Fibroblast of the aortic adventitia (primary cell): Measurements from ENCODE around the gene MTNR1A. TPM values are rescaled to one million over a fixed set of nuclear protein-coding genes. Genes with fewer than 3 reads are reported as not detected.
A peak's percentile ranks its signal among the peaks of the same experiment; 100 is the strongest.

ENCODE experiments used
- DNase-seq: peaks from one replicate; pipeline ENCODE4 v3.0.0-alpha.2; 2010; ENCODE audit warnings: low read depth
- H3K4me3 ChIP-seq: 2 replicates; pipeline ENCODE4 v1.5.1; 2011; ENCODE audit warnings: low read depth, mild to moderate bottlenecking, control low read depth, low read length, moderate library complexity
- total RNA-seq: library from RNA; depleted of rRNA; stranded (reverse); fragments of >200 nt; gene quantifications from 2 replicates; pipeline ENCODE4 v1.2.3, GENCODE V29; 2012; ENCODE audit warnings: low replicate concordance
- TF ChIP-seq, protein P1 (sequence below): IDR thresholded peaks from 2 replicates; pipeline ENCODE4 v1.5.1; 2011; ENCODE audit warnings: mild to moderate bottlenecking, low read length, control low read depth, inconsistent platforms; ENCODE audit not compliant: insufficient read depth

The MTNR1A gene
- total RNA-seq, result not detected in 2 replicates

- no peak for DNase-seq
- peak within 1 kb of the TSS; percentile 9 for H3K4me3 ChIP-seq
- TF ChIP-seq, protein P1, sequence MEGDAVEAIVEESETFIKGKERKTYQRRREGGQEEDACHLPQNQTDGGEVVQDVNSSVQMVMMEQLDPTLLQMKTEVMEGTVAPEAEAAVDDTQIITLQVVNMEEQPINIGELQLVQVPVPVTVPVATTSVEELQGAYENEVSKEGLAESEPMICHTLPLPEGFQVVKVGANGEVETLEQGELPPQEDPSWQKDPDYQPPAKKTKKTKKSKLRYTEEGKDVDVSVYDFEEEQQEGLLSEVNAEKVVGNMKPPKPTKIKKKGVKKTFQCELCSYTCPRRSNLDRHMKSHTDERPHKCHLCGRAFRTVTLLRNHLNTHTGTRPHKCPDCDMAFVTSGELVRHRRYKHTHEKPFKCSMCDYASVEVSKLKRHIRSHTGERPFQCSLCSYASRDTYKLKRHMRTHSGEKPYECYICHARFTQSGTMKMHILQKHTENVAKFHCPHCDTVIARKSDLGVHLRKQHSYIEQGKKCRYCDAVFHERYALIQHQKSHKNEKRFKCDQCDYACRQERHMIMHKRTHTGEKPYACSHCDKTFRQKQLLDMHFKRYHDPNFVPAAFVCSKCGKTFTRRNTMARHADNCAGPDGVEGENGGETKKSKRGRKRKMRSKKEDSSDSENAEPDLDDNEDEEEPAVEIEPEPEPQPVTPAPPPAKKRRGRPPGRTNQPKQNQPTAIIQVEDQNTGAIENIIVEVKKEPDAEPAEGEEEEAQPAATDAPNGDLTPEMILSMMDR, result no peak
Observed at GRCh38 chr4:186554914-186555827, at the start of gene MTNR1A. Gene MTNR1A, minus strand, starts transcription at chr4:186555567. Its CDS starts 202 bp downstream, at chr4:186555365.

DNA sequence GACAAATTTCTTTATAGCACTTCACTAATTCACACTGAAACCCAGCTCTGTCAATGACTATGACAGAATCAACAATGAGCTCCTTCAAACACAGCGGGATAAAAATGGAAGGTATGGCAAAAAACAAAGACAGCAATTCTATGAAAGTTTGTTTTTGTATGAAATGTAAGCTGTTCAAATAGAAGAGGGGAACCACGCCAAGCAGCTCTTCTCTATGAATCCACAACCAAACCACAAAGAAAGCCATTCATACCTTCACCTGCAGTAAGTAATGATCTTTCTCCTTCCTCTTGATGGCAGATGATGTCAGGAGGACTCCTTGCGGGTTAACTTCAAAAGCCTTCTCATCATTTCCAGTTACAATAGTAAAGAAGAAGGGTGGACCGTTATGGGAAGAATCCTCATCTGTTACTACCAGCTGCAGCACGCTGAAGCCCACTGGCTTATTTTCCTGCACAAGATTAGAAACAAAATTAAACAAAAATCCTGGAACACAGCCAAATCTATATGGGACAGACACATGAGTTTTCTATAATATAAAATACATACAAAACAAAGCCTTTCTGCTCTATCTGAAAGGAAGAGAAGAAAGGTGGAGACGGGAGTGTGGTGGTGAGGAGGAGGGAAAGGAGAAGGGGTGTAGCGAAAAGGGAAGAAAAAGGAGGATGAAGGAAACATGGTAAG lies 48.9 kb upstream of the MTNR1A start:
- TF ChIP-seq, protein P1, result no peak
- no peak for DNase-seq

DNA sequence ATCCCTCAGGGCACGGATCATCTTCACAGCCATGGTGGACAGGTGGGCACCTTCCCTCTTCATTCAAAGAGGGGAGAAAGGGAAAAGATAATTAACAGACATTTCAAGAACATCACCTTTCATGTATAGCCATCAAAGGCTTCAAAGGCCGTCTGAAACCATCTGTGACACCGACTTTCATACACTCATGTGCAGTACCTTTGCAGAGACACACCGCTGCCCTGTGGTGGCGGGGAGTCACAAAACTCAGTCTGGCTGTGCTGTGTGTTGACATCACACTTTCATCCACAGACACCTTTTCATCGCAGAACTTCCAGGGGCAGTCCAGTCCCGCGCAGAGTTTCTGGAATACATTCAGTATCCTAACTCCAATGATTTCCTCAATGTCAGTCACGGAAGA lies 47.6 kb upstream of the MTNR1A start:
- TF ChIP-seq, protein P1, result no peak
- no peak overlapping the region for H3K4me3 ChIP-seq
- no peak for DNase-seq

More for the DNA sequence above, 48.9 kb upstream of the MTNR1A start:
- no peak overlapping the region for H3K4me3 ChIP-seq

- TF ChIP-seq, protein P1, result no peak
- no peak for DNase-seq
Observed at GRCh38 chr4:186599483-186599882, 44.1 kb upstream of the MTNR1A start.

DNA sequence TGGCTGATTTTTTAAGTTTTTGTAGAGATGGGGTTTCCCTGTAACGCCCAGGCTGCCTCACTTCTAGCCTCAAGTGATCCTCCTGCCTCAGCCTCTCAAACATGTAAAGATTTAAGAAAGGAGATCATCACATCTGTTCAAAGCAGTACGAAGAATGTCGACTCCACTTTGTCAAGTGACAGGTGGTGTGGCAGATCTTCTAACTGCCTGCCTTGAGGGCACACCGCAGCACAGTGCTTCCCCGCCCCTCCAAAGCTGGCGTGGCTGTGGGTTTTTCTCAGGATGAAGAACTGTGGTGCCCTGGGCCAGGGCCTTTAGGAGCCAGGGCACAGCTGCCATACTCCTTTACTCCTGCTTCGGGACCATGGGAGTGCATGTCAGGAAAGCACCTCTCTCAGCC lies 43.3 kb upstream of the MTNR1A start:
- DNase-seq, result no peak
- H3K4me3 ChIP-seq, result no peak overlapping the region
- TF ChIP-seq, protein P1, result no peak

More at GRCh38 chr4:186599483-186599882, 44.1 kb upstream of the MTNR1A start:
- H3K4me3 ChIP-seq, result no peak overlapping the region

- TF ChIP-seq, protein P1, result no peak
- no peak overlapping the region for H3K4me3 ChIP-seq
- DNase-seq, result no peak
Observed at GRCh38 chr4:186596850-186597390, 41.6 kb upstream of the MTNR1A start.
